Measurements from ENCODE around the gene UNC5A. TPM values are rescaled to one million over a fixed set of nuclear protein-coding genes. Genes with fewer than 3 reads are reported as not detected.
A peak's percentile ranks its signal among the peaks of the same experiment; 100 is the strongest.

Gene UNC5A
- total and polyA plus RNA-seq, 9 of the 15 experiments (the other 6 are each of a cell fraction or from before 2014, with no cell fraction given), result not detected

- TF ChIP-seq ZBTB40 (IDR thresholded peaks at IDR 0.05), result peak; percentile 93
- TF ChIP-seq ZBTB40 (CRISPR knock-in tag; IDR thresholded peaks at IDR 0.05), result peak; percentile 90
- TF ChIP-seq DPF2 (IDR thresholded peaks at IDR 0.05), result no peak
- no peak for TF ChIP-seq LEF1 (IDR thresholded peaks at IDR 0.05)
- peak; percentile 95 for TF ChIP-seq CXXC5 (CRISPR knock-in tag; IDR thresholded peaks at IDR 0.05)
- peak; percentile 99 for TF ChIP-seq ZNF282 (CRISPR knock-in tag; IDR thresholded peaks at IDR 0.05)
- no peak for TF ChIP-seq IRF9 (tag; IDR thresholded peaks at IDR 0.05)
- no peak for TF ChIP-seq RBM34 (IDR thresholded peaks at IDR 0.05; ENCODE audit: borderline replicate concordance, insufficient read depth, low read length)
- no peak for TF ChIP-seq STAT5A (IDR thresholded peaks at IDR 0.05; ENCODE audit: borderline replicate concordance, low read length)
- TF ChIP-seq MCM5 (IDR thresholded peaks at IDR 0.05; ENCODE audit: low read depth), result no peak
- TF ChIP-seq GTF3C2 (IDR thresholded peaks at IDR 0.05; ENCODE audit: borderline replicate concordance, extremely low read depth, insufficient read length), result no peak
- no peak for TF ChIP-seq ZBTB7A (IDR thresholded peaks at IDR 0.05; ENCODE audit: borderline replicate concordance, control insufficient read depth, low read depth, low read length)
- no peak for TF ChIP-seq PRPF4 (IDR thresholded peaks at IDR 0.05; ENCODE audit: insufficient read depth, low read depth, low read length, poor library complexity, severe bottlenecking)
- no peak for TF ChIP-seq POLR2A (conservative IDR thresholded peaks at IDR 0.05)
- no peak for TF ChIP-seq RNF2 (IDR thresholded peaks at IDR 0.05)
- no peak for TF ChIP-seq MCM3 (IDR thresholded peaks at IDR 0.05)
- no peak for TF ChIP-seq RAD51 (IDR thresholded peaks at IDR 0.05; ENCODE audit: borderline replicate concordance, low read depth)
Observed at GRCh38 chr5:176837707-176838115, 27.4 kb downstream of the UNC5A start (continued).
